ENCODE measurements around the gene NLGN4X. TPM values are rescaled to one million over a fixed set of nuclear protein-coding genes. Genes with fewer than 3 reads are reported as not detected.

The NLGN4X gene
- total RNA-seq, 1 donor from 2014 or later, result 1.2 TPM

GRCh38 chrX:6005856-6006255 lies 222.8 kb downstream of the NLGN4X start:
- Mint-ChIP-seq H3K9me3 (ENCODE audit: low read depth) (peaks cover 7% of the 10 kb centered on the region), H3K36me3 (ENCODE audit: low read depth) (no peaks in the 10 kb centered on the region), H3K27ac (ENCODE audit: unreplicated experiment) (no peak overlapping the region), H3K4me1 (ENCODE audit: low read depth) (no peaks in the 10 kb centered on the region), H3K27me3 (ENCODE audit: low read depth) (no peaks in the 10 kb centered on the region), H3K4me3 (ENCODE audit: unreplicated experiment) (no peak overlapping the region)
- DNase-seq (ENCODE audit: low spot score), result no peak
- no peak for TF ChIP-seq CTCF (IDR thresholded peaks at IDR 0.05)

GRCh38 chrX:6004529-6004928 lies 224.1 kb downstream of the NLGN4X start:
- no peak for DNase-seq (ENCODE audit: low spot score)
- Mint-ChIP-seq H3K9me3 (ENCODE audit: low read depth) (peaks cover 7% of the 10 kb centered on the region), H3K4me1 (ENCODE audit: low read depth) (no peaks in the 10 kb centered on the region)

GRCh38 chrX:6002056-6002455 lies 226.6 kb downstream of the NLGN4X start:
- H3K4me3 Mint-ChIP-seq (ENCODE audit: unreplicated experiment), result no peak overlapping the region
- H3K27me3 Mint-ChIP-seq (ENCODE audit: low read depth), result no peaks in the 10 kb centered on the region
- no peaks in the 10 kb centered on the region for H3K36me3 Mint-ChIP-seq (ENCODE audit: low read depth)
- no peaks in the 10 kb centered on the region for H3K4me1 Mint-ChIP-seq (ENCODE audit: low read depth)
- no peak overlapping the region for H3K27ac Mint-ChIP-seq (ENCODE audit: unreplicated experiment)
- peaks cover 3% of the 10 kb centered on the region for H3K9me3 Mint-ChIP-seq (ENCODE audit: low read depth)
- DNase-seq (ENCODE audit: low spot score), result no peak
- TF ChIP-seq CTCF (IDR thresholded peaks at IDR 0.05), result no peak

More at GRCh38 chrX:6004529-6004928, 224.1 kb downstream of the NLGN4X start:
- Mint-ChIP-seq H3K27ac (ENCODE audit: unreplicated experiment) (no peak overlapping the region), H3K36me3 (ENCODE audit: low read depth) (no peaks in the 10 kb centered on the region), H3K4me3 (ENCODE audit: unreplicated experiment) (no peak overlapping the region), H3K27me3 (ENCODE audit: low read depth) (no peaks in the 10 kb centered on the region)
- no peak for TF ChIP-seq CTCF (IDR thresholded peaks at IDR 0.05)

- Mint-ChIP-seq H3K4me1 (ENCODE audit: low read depth) (no peaks in the 10 kb centered on the region), H3K27ac (ENCODE audit: unreplicated experiment) (no peak overlapping the region), H3K4me3 (ENCODE audit: unreplicated experiment) (no peak overlapping the region), H3K36me3 (ENCODE audit: low read depth) (no peaks in the 10 kb centered on the region), H3K27me3 (ENCODE audit: low read depth) (no peaks in the 10 kb centered on the region), H3K9me3 (ENCODE audit: low read depth) (peaks cover 3% of the 10 kb centered on the region)
- DNase-seq (ENCODE audit: low spot score), result no peak
- no peak for TF ChIP-seq CTCF (IDR thresholded peaks at IDR 0.05)
These were observed 229.8 kb downstream of the NLGN4X start for GRCh38 chrX:5998901-5999300.

- Mint-ChIP-seq H3K9me3 (ENCODE audit: low read depth) (peaks cover 3% of the 10 kb centered on the region), H3K27me3 (ENCODE audit: low read depth) (no peaks in the 10 kb centered on the region), H3K36me3 (ENCODE audit: low read depth) (no peaks in the 10 kb centered on the region), H3K4me1 (ENCODE audit: low read depth) (no peaks in the 10 kb centered on the region), H3K4me3 (ENCODE audit: unreplicated experiment) (no peak overlapping the region), H3K27ac (ENCODE audit: unreplicated experiment) (no peak overlapping the region)
- TF ChIP-seq CTCF (IDR thresholded peaks at IDR 0.05), result no peak
- no peak for DNase-seq (ENCODE audit: low spot score)
These were observed 230.2 kb downstream of the NLGN4X start for GRCh38 chrX:5998456-5998855.

Data from chondrocyte (in vitro differentiated cells).